Lower leg skin (tissue), 4 donors: Measurements from ENCODE around the gene WDFY2. TPM values are rescaled to one million over a fixed set of nuclear protein-coding genes. Genes with fewer than 3 reads are reported as not detected.

ENCODE experiments used
- DNase-seq, 2 donors: peaks; one replicate each; pipeline ENCODE4 v3.0.0-alpha.2; 2019; ENCODE audit warnings: low spot score in 2 of 2
- H3K4me3 ChIP-seq: fragments of 200-600 bp; sonication (generic); 2 replicates; pipeline ENCODE4 v1.5.1; 2017; ENCODE audit warnings: mild to moderate bottlenecking, low read depth; ENCODE audit not compliant: poor library complexity, severe bottlenecking
- CTCF ChIP-seq, 3 donors: fragments of 450-650 bp; IDR thresholded peaks; one replicate each; pipeline ENCODE4 v1.5.1; 2016; ENCODE audit warnings: antibody characterized with exemption in 3 of 3, mild to moderate bottlenecking in 3 of 3, moderate library complexity in 2 of 3
- POLR2A ChIP-seq, 2 donors: fragments of 450-650 bp; IDR thresholded peaks; one replicate each; pipeline ENCODE4 v1.6.1; 2016 to 2017; ENCODE audit warnings: antibody characterized with exemption in 2 of 2, mild to moderate bottlenecking in 1 of 2, moderate library complexity in 1 of 2
- WGBS, 2 donors: methylation state at CpG; one replicate each; pipeline ENCODE4 v1.1.5; 2018; 5-methylcytosine and 5-hydroxymethylcytosine counted together
- intact Hi-C: fragments of 100-400 bp; cut with DNase I; formaldehyde crosslinking; loops from one replicate; pipeline ENCODE4 v1.15.0; 2023; ENCODE audit warnings: low total_unique reads
- total RNA-seq, 4 donors: library from RNA; depleted of rRNA; stranded (reverse); fragments of >200 nt; gene quantifications; one replicate each; pipeline ENCODE4 v1.1.0, GENCODE V29; 2016

Gene WDFY2
- total RNA-seq, 4 donors from 2014 or later: 20.1 to 40.3 (median 22.4) TPM

- TF ChIP-seq CTCF (IDR thresholded peaks at IDR 0.05): no peak
- no peak for TF ChIP-seq POLR2A (IDR thresholded peaks at IDR 0.05)
- 92 to 94% methylated on average over 6 of the region's 6 CpGs for WGBS, 2 donors
- DNase-seq: no peak
- intact Hi-C loops: no loop called here
- no peak overlapping the region for H3K4me3 ChIP-seq
Measured at GRCh38 chr13:51723529-51723928, 139.3 kb downstream of the WDFY2 start.

DNA sequence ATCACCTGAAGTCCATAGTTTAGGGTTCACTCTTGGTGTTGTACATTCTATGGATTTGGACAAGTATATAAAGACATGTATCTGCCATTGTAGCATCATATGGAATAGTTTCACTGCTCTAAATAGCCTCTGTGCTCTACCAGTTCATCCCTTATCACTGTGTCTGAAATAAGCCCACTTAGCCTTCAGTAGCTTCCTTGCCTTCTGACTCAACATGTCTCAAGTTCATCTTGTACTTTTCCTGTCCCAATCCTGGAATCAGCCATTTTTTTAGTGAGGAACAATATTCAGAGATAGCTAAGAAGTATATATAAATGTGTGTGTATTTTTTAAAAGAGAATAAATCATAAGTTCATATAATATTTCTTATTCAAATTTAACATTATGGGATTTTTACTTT lies 140.5 kb downstream of the WDFY2 start:
- TF ChIP-seq CTCF (IDR thresholded peaks at IDR 0.05) (no peak), POLR2A (IDR thresholded peaks at IDR 0.05) (no peak)
- no peak for DNase-seq
- H3K4me3 ChIP-seq: no peak overlapping the region
- intact Hi-C loops: no loop called here

DNA sequence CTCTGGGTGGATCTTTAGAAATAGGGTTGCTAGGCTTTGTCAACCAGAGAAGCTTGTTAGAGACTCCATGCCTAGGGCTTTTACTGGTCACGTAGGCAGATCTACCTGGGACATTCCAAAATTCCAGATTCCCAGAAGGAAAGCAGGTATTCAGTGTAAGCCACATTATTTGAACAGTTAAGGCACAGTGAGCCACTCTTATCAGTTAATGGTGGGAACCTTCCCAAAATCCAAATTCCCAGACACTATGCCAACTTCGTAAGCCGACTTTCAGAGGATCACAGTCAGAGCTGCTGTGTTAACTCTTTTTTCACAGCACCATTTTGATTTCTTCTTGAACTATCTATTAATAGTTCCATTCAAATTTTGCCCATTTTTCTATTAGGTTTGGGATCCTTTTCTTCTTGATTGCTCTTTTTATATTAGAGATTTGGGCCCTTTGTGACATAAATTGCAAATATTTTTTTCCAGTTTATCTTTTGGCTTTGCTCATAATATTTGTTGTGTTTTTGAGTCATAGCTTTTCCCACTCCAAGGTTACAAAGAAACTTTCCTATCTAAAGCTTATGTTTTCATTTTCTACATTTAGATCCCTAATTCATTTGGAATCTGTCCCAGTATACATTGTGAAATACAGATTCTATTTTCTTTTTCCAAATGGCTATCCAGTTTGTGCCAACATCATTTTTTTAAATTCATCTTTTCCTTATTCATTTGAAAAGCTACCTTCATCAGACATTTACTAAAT lies 142.4 kb downstream of the WDFY2 start:
- no peak for TF ChIP-seq POLR2A (IDR thresholded peaks at IDR 0.05)
- TF ChIP-seq CTCF (IDR thresholded peaks at IDR 0.05): no peak
- intact Hi-C loops: no loop called here
- no peak for DNase-seq
- H3K4me3 ChIP-seq: no peak overlapping the region
- 48 to 49% methylated on average over 3 of the region's 3 CpGs for whole genome bisulfite sequencing, 2 donors

GRCh38 chr13:51727634-51728274 lies 143.5 kb downstream of the WDFY2 start:
- no peak overlapping the region for H3K4me3 ChIP-seq
- 79 to 83% methylated on average over 8 of the region's 8 CpGs for whole genome bisulfite sequencing, 2 donors
- intact Hi-C loops: no loop called here
- no peak for TF ChIP-seq POLR2A (IDR thresholded peaks at IDR 0.05)
- TF ChIP-seq CTCF (IDR thresholded peaks at IDR 0.05): no peak
- DNase-seq: no peak

DNA sequence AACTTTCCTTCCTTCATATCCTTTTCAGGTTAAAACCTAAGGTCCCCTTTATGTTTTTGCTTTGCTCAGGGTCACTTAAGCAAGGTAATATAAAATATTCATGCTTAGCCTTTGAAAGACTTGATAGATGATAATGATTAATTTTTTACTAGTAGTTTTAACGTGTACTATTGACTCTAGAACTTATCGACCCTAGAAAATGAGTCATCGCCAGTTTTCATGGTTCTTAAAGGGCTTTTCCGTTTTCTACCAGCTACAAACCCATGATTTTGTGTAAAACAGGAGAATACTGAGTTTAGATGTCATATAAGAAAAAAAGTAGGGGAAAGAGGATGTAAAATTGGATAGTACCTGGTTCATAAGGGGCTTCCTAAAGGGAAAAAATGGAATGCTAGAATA lies 144.0 kb downstream of the WDFY2 start:
- intact Hi-C loops: no loop called here
- no peak for DNase-seq
- TF ChIP-seq CTCF (IDR thresholded peaks at IDR 0.05) (no peak), POLR2A (IDR thresholded peaks at IDR 0.05) (no peak)
- no peak overlapping the region for H3K4me3 ChIP-seq
- WGBS, 2 donors: 79 to 91% methylated on average over 4 of the region's 4 CpGs
